ENCODE data around the gene ZBTB20.

Gene ZBTB20

GRCh38 chr3:114328345-114328744, 818.7 kb downstream of the ZBTB20 start:
- DNase-seq (ENCODE audit: low read depth) = no peak

GRCh38 chr3:114327665-114328064, 819.4 kb downstream of the ZBTB20 start:
- DNase-seq (ENCODE audit: low read depth) = no peak

GRCh38 chr3:114323546-114324254, 823.4 kb downstream of the ZBTB20 start:
- DNase-seq (ENCODE audit: low read depth) = no peak

GRCh38 chr3:114320246-114320645, 826.8 kb downstream of the ZBTB20 start:
- DNase-seq (ENCODE audit: low read depth) = no peak

DNA sequence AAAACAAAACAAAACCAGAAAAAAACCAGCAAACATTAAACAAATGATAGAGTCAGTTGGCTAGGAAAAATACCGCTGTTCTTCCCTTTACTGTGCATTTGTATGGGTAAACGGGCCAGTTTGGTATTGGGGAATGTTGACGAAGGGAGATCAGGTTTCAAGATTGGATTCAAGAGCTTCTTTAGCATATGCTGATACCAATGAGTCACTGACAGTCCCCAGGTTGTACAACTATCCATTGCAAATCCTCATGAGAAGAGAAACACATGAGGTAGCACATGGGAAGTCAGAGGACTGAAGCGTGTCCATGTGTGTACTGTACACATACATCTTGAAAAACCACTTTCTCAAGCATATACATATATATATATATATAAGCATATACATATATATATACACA, 827.6 kb downstream of the ZBTB20 start:
- no peak for DNase-seq (ENCODE audit: low read depth)

GRCh38 chr3:114318295-114318694, 828.8 kb downstream of the ZBTB20 start:
- no peak for DNase-seq (ENCODE audit: low read depth)

DNA sequence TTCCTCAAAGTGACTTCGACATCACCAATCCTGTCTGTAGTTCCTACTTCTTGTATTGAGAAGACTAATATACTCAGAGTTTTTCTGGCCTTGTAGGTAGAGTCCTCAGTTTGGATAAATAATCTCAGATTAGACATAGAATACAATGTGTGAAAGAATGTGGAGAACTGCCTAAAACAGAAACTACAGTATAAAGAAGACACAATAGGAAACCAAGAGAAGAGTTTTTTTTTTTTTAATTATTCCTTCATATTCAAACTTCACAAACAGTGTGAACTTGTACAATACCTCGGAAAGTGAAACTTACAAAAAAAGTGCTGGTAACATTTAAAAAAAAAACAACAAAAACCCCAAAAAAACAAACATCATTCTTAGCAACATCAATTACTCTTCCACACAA, 832.8 kb downstream of the ZBTB20 start:
- DNase-seq (ENCODE audit: low read depth) = no peak

- no peak for DNase-seq (ENCODE audit: low read depth)
Measured at GRCh38 chr3:114313426-114313825, 833.7 kb downstream of the ZBTB20 start.

- no peak for DNase-seq (ENCODE audit: low read depth)
Measured at GRCh38 chr3:114310695-114311094, 836.4 kb downstream of the ZBTB20 start.

GRCh38 chr3:114308830-114309229, 838.3 kb downstream of the ZBTB20 start:
- DNase-seq (ENCODE audit: low read depth) = peak; percentile 66

- DNase-seq (ENCODE audit: low read depth) = no peak
Measured at GRCh38 chr3:114308377-114308776, 838.7 kb downstream of the ZBTB20 start.

DNA sequence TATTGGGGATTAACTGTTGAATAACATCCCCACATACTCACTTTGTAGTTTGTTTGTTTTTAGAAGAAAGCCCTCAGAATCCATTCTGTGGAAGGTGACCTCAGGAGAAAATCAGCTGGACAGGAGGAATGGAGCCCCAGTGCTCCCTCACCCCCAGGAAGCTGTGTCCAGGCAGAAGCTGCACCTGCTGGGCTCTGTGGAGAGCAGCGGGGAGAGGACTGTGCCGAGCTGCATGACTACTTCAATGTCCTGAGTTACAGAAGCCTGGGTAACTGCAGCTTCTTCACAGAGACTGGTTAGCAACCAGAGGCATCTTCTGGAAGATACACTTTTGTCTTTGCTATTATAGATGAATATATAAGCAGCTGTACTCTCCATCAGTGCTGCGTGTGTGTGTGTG, 839.3 kb downstream of the ZBTB20 start:
- no peak for DNase-seq (ENCODE audit: low read depth)

GRCh38 chr3:114307222-114307830, 839.8 kb downstream of the ZBTB20 start:
- DNase-seq (ENCODE audit: low read depth) = peak; percentile 35

DNA sequence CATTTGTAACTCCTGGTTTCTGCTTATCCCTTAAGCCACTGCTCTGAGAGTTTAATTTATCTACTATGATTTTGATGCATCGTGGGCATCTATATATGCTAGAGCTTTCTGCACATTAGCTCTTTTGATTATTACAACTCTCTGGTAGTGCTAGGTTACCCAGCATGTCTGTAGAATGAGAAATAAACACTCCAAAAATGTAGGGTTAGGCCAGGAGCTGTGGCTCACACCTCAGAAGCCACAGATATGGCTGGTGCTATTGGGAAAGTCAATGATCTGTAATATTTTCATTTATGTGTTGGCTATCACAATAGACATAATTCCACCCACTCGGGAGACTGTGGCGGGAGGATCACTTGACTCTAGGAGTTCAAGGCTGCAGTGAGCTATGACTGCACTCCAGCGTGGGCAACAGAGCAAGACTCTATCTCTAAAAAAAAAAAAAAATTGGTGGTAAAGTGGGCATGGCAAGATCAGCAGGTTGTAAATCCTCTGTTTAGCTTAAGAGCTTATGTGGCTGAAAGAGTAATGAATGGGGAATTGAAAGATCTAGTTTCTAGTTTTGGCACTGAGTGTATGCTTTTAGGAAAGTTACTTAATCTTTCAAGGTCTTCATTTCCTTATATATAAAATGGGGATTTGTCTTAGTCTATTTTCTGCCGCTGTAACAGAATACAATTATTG, 847.0 kb downstream of the ZBTB20 start:
- no peak for DNase-seq (ENCODE audit: low read depth)

DNA sequence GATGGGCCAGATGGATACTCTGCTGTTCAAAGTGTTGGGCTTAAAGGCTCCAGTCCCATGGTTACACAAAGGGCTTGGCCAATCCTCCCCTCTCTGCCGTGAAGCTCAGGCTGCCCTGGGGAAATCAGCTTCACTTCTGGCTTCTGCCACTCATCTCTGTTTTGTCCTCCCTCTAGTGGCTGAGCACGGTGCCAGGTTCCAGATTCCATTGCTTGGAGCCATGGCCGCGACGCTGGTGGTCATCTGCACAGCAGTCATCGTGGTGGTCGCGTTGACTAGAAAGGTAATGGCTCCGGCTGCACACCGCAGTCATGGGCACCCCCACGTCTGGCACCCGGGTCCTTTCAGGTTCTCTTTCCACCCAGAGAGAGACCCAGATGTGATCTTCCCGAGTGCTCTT, 847.7 kb downstream of the ZBTB20 start:
- DNase-seq (ENCODE audit: low read depth) = no peak

DNA sequence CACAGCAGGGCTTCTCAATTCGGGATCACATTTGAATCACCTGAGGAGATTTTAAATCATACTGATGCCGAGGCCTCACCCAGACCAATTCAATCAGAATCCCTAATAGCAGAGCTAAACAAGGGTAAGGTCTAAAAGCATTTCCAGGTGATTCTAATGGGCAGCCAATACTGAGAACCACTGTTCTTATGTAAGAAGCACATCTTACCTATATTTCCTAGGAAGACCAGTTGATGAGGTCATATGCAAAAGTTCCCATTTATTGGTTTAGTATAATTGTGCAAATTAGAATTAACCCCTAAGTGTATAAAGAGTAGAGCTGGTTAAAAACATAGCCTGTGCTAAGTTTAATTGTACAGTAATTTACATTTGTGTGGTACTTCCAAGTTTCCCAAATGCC, 851.1 kb downstream of the ZBTB20 start:
- DNase-seq (ENCODE audit: low read depth) = no peak

- DNase-seq (ENCODE audit: low read depth) = no peak
Measured at GRCh38 chr3:114294940-114295480, 852.1 kb downstream of the ZBTB20 start.

GRCh38 chr3:114293838-114294535, 853.1 kb downstream of the ZBTB20 start, which contains the start of gene TIGIT:
Gene TIGIT (plus strand): TSS chr3:114294028. CDS start chr3:114294062, 34 bp downstream.
- no peak for DNase-seq (ENCODE audit: low read depth)

DNA sequence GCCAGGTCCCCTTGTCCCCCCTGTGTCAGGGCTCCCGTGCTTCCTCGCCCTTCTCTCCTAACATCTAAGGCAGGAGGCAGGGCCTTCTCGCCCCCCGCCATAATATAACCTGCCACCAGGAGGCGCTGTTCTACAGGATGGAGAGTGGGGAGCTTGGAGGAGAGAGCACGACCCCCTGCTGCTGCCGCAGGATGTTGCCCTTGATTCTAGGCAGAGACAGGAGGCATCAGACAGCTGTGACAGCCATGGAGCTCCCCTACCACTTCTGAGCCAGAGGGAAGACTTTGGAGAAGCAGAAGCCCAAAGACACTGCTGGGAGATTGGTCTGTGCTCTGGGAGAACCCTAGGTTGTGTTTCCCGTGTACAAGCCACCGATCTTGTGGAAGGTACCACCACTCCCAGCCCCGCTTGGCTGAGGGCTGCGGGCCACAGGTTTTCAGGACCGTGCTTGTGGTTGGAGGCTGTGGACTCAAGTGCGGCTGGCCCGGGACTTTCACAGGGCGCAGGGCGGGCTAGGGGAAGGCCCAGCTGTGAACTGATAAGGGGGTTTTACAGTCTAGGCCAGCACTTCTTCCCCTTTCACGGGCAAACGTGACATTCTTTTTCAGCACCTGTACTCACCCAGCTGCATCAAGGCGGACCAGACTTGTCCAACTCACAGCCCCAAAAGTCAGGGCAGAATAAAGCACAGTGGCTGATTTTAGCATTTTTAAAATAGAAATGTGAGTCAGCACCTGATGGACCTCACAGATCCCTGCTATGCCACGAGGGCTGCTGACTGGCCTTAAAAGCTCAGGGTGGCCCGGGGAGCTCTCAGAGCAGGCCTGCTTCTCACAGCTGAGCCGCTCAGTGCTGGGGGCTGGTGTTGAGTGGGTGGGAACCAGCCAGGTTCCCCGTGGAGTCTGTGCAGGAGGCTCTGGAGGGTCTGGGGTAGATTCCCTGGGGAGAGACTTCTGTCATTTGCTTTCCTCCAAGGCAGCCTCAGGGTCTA, 855.9 kb downstream of the ZBTB20 start:
- DNase-seq (ENCODE audit: low read depth) = peak; percentile 86

DNA sequence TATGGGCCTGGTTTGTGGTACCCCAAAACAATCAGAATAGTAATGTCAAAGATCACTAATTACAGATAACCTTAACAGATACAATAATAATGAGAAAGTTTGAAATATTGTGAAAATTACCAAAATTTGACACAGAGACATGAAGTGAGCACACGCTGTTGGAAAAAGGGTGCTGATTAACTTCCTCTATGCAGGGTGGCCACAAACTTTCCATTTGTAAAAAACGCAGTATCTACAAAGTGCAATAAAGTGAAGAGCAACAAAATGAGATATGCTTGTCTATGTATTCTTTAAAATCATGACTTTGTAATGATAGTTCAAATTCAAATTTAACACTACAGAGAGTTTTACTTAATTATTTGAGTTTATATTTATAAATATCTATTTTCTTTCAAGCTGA, 860.8 kb downstream of the ZBTB20 start:
- no peak for DNase-seq (ENCODE audit: low read depth)

DNA sequence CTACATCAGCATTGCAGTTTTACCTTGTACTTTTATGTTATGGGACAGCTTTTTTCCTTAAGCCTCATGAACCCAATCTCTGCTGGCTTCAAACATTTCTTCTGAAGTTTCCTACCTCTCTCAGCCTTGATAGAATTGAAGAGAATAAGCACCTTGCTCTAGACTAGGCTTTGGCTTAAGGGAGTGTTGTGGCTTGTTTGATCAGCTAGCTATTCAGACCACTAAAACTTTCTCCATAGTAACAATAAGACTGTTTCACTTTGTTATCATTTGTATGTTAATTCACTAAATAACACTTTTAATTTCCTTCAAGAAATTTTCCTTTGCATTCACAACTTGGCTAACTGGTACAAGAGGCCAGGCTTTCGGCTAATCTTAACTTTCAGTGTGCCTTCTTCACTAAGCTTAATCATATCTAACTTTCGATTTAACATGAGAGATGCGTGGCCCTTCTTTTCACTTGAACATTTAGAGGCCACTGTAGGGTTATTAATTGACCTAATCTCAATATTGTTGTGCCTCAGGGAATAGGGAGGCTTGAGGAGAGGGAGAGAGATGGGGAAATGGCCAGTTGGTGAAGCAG, 861.3 kb downstream of the ZBTB20 start:
- no peak for DNase-seq (ENCODE audit: low read depth)
